B cell (primary cell): ENCODE data around the gene RMND5A. TPM values are rescaled to one million over a fixed set of nuclear protein-coding genes. Genes with fewer than 3 reads are reported as not detected.

Experiments
- ATAC-seq: fragments of 200-7000 bp; cut with Tn5 transposase; one replicate; pipeline ENCODE4 v1.10.0; 2021; ENCODE audit warnings: low read depth, mild to moderate bottlenecking, moderate number of reproducible peaks, moderate library complexity
- CTCF ChIA-PET: fragments of 350-600 bp; sonication (Branson Sonifier 250); formaldehyde crosslinking; loops from one replicate; lab custom pipeline; 2021; ENCODE audit warnings: antibody characterized with exemption, inconsistent platforms; lab: Charles Lee
- POLR2A ChIA-PET: fragments of 350-600 bp; sonication (Branson Sonifier 250); formaldehyde crosslinking; loops from one replicate; lab custom pipeline; 2021; ENCODE audit warnings: antibody characterized with exemption; lab: Charles Lee
- DNase-seq: peaks from one replicate; pipeline ENCODE4 v3.0.0; 2013
- H2AFZ ChIP-seq: 2 replicates; pipeline ENCODE4 v1.6.1; 2012; ENCODE audit warnings: mild to moderate bottlenecking, low read depth, low read length; ENCODE audit not compliant: insufficient read depth, poor library complexity, severe bottlenecking
- H3K27ac ChIP-seq, 2 donors: 1 replicate in 1 of 2; 2 replicates in 1 of 2; pipeline ENCODE4 v1.5.1; 2012 to 2013; ENCODE audit warnings: low read length in 2 of 2, mild to moderate bottlenecking in 2 of 2, moderate library complexity in 1 of 2
- H3K27me3 ChIP-seq, 4 experiments: fragments of 200-600 bp in 1 of 4; sonication (generic) in 1 of 4; replicated peaks in 1 of 4; 1 replicate in 2 of 4; 2 replicates in 2 of 4; pipeline versions ENCODE4 v1.6.1 to v1.7.0; 2013 to 2016; ENCODE audit warnings: low read length in 3 of 4, mild to moderate bottlenecking in 2 of 4, mixed read lengths in 1 of 4, moderate library complexity in 1 of 4; ENCODE audit not compliant: insufficient read depth in 4 of 4, control insufficient read depth in 3 of 4; ENCODE audit errors: control extremely low read depth in 1 of 4
- H3K36me3 ChIP-seq, 2 experiments: replicated peaks in 1 of 2; 1 replicate in 1 of 2; 2 replicates in 1 of 2; pipeline versions ENCODE4 v1.6.1 to v1.7.1; 2013; ENCODE audit warnings: low read length in 1 of 2; ENCODE audit not compliant: insufficient read depth in 2 of 2, control insufficient read depth in 1 of 2; ENCODE audit errors: control extremely low read depth in 1 of 2, extremely low read depth in 1 of 2
- H3K4me1 ChIP-seq, 2 donors: fragments of 200-600 bp in 1 of 2; sonication (generic) in 1 of 2; 1 replicate in 1 of 2; 2 replicates in 1 of 2; pipeline versions ENCODE4 v1.5.1 to v1.6.1; 2013 to 2017; ENCODE audit warnings: low read length in 2 of 2; ENCODE audit not compliant: control insufficient read depth in 2 of 2, insufficient read depth in 2 of 2
- H3K4me2 ChIP-seq: replicated peaks from 2 replicates; pipeline ENCODE3; 2012; ENCODE audit warnings: mild to moderate bottlenecking, low read depth, low read length; ENCODE audit not compliant: poor library complexity, severe bottlenecking
- H3K4me3 ChIP-seq, 5 experiments: fragments of 200-600 bp in 1 of 5; sonication (generic) in 1 of 5; 1 replicate in 3 of 5; 2 replicates in 2 of 5; pipeline versions ENCODE4 v1.5.1 to v1.7.0; 2011 to 2016; ENCODE audit warnings: low read length in 4 of 5, mild to moderate bottlenecking in 4 of 5, low read depth in 2 of 5, control low read depth in 1 of 5, moderate library complexity in 1 of 5; ENCODE audit not compliant: insufficient read depth in 1 of 5; ENCODE audit errors: control extremely low read depth in 1 of 5, extremely low read depth in 1 of 5
- H3K79me2 ChIP-seq: fragments of 200-600 bp; sonication (generic); one replicate; pipeline ENCODE4 v1.6.0; 2016; ENCODE audit warnings: low read length; ENCODE audit not compliant: control insufficient read depth, insufficient read depth
- H3K9ac ChIP-seq: fragments of 200-600 bp; sonication (generic); 2 replicates; pipeline ENCODE4 v1.6.1; 2017; ENCODE audit warnings: mild to moderate bottlenecking, low read length, moderate library complexity
- H3K9me3 ChIP-seq, 3 donors: one replicate each; pipeline versions ENCODE4 v1.6.1 to v1.7.1; 2013; ENCODE audit warnings: low read length in 2 of 3; ENCODE audit not compliant: control insufficient read depth in 2 of 3, insufficient read depth in 1 of 3; ENCODE audit errors: control extremely low read depth in 1 of 3
- H4K20me1 ChIP-seq: 2 replicates; pipeline ENCODE4 v1.6.0; 2012; ENCODE audit warnings: mild to moderate bottlenecking, low read length; ENCODE audit not compliant: insufficient read depth, control insufficient read depth, poor library complexity, severe bottlenecking
- H3K27ac Mint-ChIP-seq: one replicate; pipeline ENCODE4 v1.8.0; 2021; ENCODE audit warnings: mixed read lengths
- H3K27me3 Mint-ChIP-seq: one replicate; pipeline ENCODE4 v1.8.0; 2021; ENCODE audit warnings: mixed read lengths
- H3K4me1 Mint-ChIP-seq: one replicate; pipeline ENCODE4 v1.8.0; 2021; ENCODE audit warnings: mixed read lengths
- H3K4me3 Mint-ChIP-seq: one replicate; pipeline ENCODE4 v1.8.0; 2021; ENCODE audit warnings: mixed read lengths
- H3K9me3 Mint-ChIP-seq: one replicate; pipeline ENCODE4 v1.8.0; 2022; ENCODE audit warnings: mixed read lengths; ENCODE audit not compliant: insufficient read depth
- CTCF ChIP-seq: fragments of 200-600 bp; IDR thresholded peaks from one replicate; pipeline ENCODE4 v1.8.0; 2022; ENCODE audit warnings: antibody characterized with exemption, mild to moderate bottlenecking
- EZH2 ChIP-seq: IDR thresholded peaks from 2 replicates; pipeline ENCODE4 v1.6.1; 2012; ENCODE audit warnings: borderline replicate concordance, low read depth, mild to moderate bottlenecking, moderate library complexity, low read length; ENCODE audit not compliant: insufficient read depth, poor library complexity, severe bottlenecking
- WGBS: methylation state at CpG from one replicate; pipeline ENCODE4 v1.1.5; 2013; ENCODE audit warnings: missing lambda C conversion rate; ENCODE audit not compliant: insufficient coverage; 5-methylcytosine and 5-hydroxymethylcytosine counted together
- intact Hi-C: fragments of 100-400 bp; cut with micrococcal nuclease; formaldehyde crosslinking; loops from one replicate; pipeline ENCODE4 v1.10.0; 2022
- polyA plus RNA-seq: library from polyadenylated mRNA; depleted of rRNA; stranded (reverse); fragments of >200 nt; gene quantifications from 2 replicates; pipeline ENCODE4 v1.2.3, GENCODE V29; 2012
- total RNA-seq, 2 donors: library from RNA; stranded (reverse); fragments of 120-200 nt in 1 of 2; gene quantifications; 1 replicate in 1 of 2; 2 replicates in 1 of 2; pipeline versions ENCODE4 v1.2.3 to v1.2.4, GENCODE V29; 2013 to 2022

RMND5A gene
- total and polyA plus RNA-seq, 2 donors (not counting 1 experiment from before 2014, with no cell fraction given): 13.0 to 33.7 TPM

DNA sequence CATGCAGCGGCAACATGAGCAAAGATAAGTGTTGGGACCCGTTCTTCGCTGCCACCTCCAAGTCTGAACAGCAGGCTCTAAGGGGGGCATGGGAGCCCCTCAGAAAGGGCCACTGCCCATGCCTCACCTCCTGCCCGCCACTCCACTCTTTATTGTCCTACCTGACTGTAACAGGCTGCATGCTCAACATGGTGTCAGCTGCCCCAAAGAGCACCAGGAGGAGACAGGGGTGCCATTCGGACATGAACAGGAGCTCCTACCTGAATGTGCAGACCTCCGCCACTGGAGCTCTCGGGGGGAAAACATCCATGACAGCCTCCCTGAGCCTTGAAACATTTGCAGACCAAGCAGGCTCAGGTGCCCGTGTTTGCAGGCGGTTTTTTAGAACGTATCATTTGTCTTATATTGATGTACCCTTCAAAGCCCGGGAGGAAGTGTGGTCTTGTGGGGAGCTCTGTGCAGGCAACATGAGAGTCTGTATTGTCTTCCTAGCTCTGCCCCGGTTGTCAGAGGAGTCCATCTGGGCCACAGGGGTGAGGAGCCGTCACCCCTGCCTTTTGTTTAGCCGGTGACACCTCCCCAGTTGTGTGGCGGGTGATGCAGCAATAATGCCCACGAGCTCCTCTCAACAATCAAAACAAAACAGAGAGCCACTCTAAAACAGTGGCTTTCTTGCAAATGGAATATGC, 105.7 kb downstream of the RMND5A start:
- peaks cover 4% of the 10 kb centered on the region for H3K27me3 Mint-ChIP-seq
- no peak overlapping the region for H3K4me3 Mint-ChIP-seq
- Histone ChIP-seq H3K4me2 (no peak overlapping the region), H3K9ac (no peak overlapping the region), H3K79me2 (no peaks in the 10 kb centered on the region), H3K4me3 (no peak overlapping the region), H4K20me1 (no peaks in the 10 kb centered on the region), H3K27ac (no peak overlapping the region), H3K36me3 (no peaks in the 10 kb centered on the region), H3K4me1 (no peaks in the 10 kb centered on the region), H3K27me3 (peaks cover 0 to 6% (median 0%) of the 10 kb centered on the region in 4 experiments), H3K9me3 (peaks cover 2 to 15% (median 7%) of the 10 kb centered on the region in 3 donors), H2AFZ (no peak overlapping the region)
- TF ChIP-seq CTCF (no peak), EZH2 (no peak)
- DNase-seq (no peak), ATAC-seq (no peak)
- no peaks in the 10 kb centered on the region for H3K4me1 Mint-ChIP-seq
- ChIA-PET POLR2A (no interaction called here), CTCF (no interaction called here)
- 78% methylated on average over 12 of the region's 16 CpGs for whole genome bisulfite sequencing
- intact Hi-C loops: no loop called here
- peaks cover 5% of the 10 kb centered on the region for H3K9me3 Mint-ChIP-seq
- H3K27ac Mint-ChIP-seq: no peak overlapping the region

DNA sequence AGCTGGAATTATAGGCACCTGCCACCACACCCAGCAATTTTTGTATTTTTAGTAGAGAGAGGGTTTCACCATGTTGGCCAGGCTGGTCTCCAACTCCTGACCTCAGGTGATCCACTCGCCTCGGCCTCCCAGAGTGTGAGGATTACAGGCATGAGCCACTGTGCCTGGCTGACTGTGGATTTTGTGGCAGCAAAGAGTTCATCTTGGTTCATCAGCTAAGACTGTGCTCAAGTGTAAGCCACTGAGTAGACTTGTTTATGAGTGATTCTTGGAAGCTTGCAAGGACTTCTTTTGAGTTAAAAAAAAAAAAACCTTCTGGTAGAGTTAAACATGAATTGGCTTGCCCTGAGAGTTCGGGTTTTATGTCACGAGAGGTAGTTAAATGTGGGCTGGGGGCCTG, 106.9 kb downstream of the RMND5A start:
- H3K9ac ChIP-seq: no peak overlapping the region
- no peak overlapping the region for H2AFZ ChIP-seq
- POLR2A ChIA-PET: no interaction called here
- peaks cover 5% of the 10 kb centered on the region for H3K9me3 Mint-ChIP-seq
- intact Hi-C loops: no loop called here
- H3K9me3 ChIP-seq: peaks cover 2 to 9% (median 5%) of the 10 kb centered on the region in 3 donors
- no peak overlapping the region for H3K4me3 ChIP-seq
- no peaks in the 10 kb centered on the region for H4K20me1 ChIP-seq
- no peak for TF ChIP-seq EZH2
- TF ChIP-seq CTCF: no peak
- no peaks in the 10 kb centered on the region for H3K36me3 ChIP-seq
- no peaks in the 10 kb centered on the region for H3K27me3 ChIP-seq
- H3K4me1 Mint-ChIP-seq: no peaks in the 10 kb centered on the region
- no peak overlapping the region for H3K4me2 ChIP-seq
- no peaks in the 10 kb centered on the region for H3K79me2 ChIP-seq
- no peaks in the 10 kb centered on the region for H3K4me1 ChIP-seq
- peaks cover 4% of the 10 kb centered on the region for H3K27me3 Mint-ChIP-seq
- no peak overlapping the region for H3K4me3 Mint-ChIP-seq
- no peak overlapping the region for H3K27ac ChIP-seq
- ATAC-seq (no peak), DNase-seq (no peak)
- CTCF ChIA-PET: no interaction called here
- no peak overlapping the region for H3K27ac Mint-ChIP-seq
- WGBS: 96% methylated on average over 4 of the region's 4 CpGs
